ENCODE results near the gene PRTG. TPM values are rescaled to one million over a fixed set of nuclear protein-coding genes. Genes with fewer than 3 reads are reported as not detected.

Gene PRTG
- total and polyA plus RNA-seq, 2 experiments from 2014 or later, result 0.63 to 3.4 TPM

GRCh38 chr15:55576943-55577342 is 166.0 kb downstream of the PRTG start:
- Histone ChIP-seq H3K4me2 (no peak overlapping the region), H2AFZ (no peak overlapping the region), H3K4me1 (ENCODE audit: insufficient read depth) (no peaks in the 10 kb centered on the region), H3K36me3 (ENCODE audit: insufficient read depth) (no peaks in the 10 kb centered on the region), H4K20me1 (replicated peaks; ENCODE audit: insufficient read depth) (no peaks in the 10 kb centered on the region), H3K9me2 (ENCODE audit: insufficient read depth) (no peaks in the 10 kb centered on the region), H3K4me3 (no peak overlapping the region), H3K27me3 (ENCODE audit: insufficient read depth) (no peaks in the 10 kb centered on the region), H3K27ac (ENCODE audit: low read depth) (no peak overlapping the region), H3F3A (replicated peaks; ENCODE audit: low read depth) (no peaks in the 10 kb centered on the region), H3K79me2 (replicated peaks; ENCODE audit: insufficient read depth) (no peaks in the 10 kb centered on the region)
- H3K36me3 Mint-ChIP-seq (ENCODE audit: low read depth), result no peaks in the 10 kb centered on the region
- H3K4me3 Mint-ChIP-seq, result no peak overlapping the region
- H3K9me3 Mint-ChIP-seq, result 0 out of 3 replicates have a peak, but pooled peaks cover 4% of the 10 kb centered on the region
- no peaks in the 10 kb centered on the region; the same call in 2 of the 3 replicates for H3K4me1 Mint-ChIP-seq
- peaks cover 1% of the 10 kb centered on the region for H3K27me3 Mint-ChIP-seq (ENCODE audit: insufficient read depth, low read depth, poor library complexity)
- no peak overlapping the region for H3K27ac Mint-ChIP-seq
- no peak for ATAC-seq
- TF ChIP-seq CREB1 (CRISPR knock-in tag; IDR thresholded peaks at IDR 0.05; ENCODE audit: low read depth) (no peak), POLR2AphosphoS5 (IDR thresholded peaks at IDR 0.05; ENCODE audit: low read depth) (no peak), ZNF331 (CRISPR knock-in tag; IDR thresholded peaks at IDR 0.05; ENCODE audit: low read depth) (no peak), NANOG (IDR thresholded peaks at IDR 0.05; ENCODE audit: borderline replicate concordance) (no peak), EZH2 (IDR thresholded peaks at IDR 0.05; ENCODE audit: low read depth, unreplicated experiment) (no peak), ETS1 (IDR thresholded peaks at IDR 0.05) (no peak), STAT1 (IDR thresholded peaks at IDR 0.05; ENCODE audit: unreplicated experiment) (no peak), JUNB (IDR thresholded peaks at IDR 0.05; ENCODE audit: unreplicated experiment) (no peak), REST (IDR thresholded peaks at IDR 0.05; ENCODE audit: unreplicated experiment) (no peak), CTCF (conservative IDR thresholded peaks at IDR 0.05; ENCODE audit: low read depth in 2 of 2) (no peak), ZNF114 (CRISPR knock-in tag; IDR thresholded peaks at IDR 0.05) (no peak), EZH2phosphoT487 (IDR thresholded peaks at IDR 0.05; ENCODE audit: unreplicated experiment) (no peak)
- DNase-seq (ENCODE audit: low spot score), result no peak

Data from GM23338 (cell line).